Ovary (tissue), 9 donors: ENCODE measurements around the gene ARHGEF25. TPM values are rescaled to one million over a fixed set of nuclear protein-coding genes. Genes with fewer than 3 reads are reported as not detected.
A peak's percentile ranks its signal among the peaks of the same experiment; 100 is the strongest.

Experiments
- DNase-seq, 5 donors: peaks; one replicate each; pipeline ENCODE4 v3.0.0-alpha.2; 2019 to 2020
- H3K27ac ChIP-seq, 2 donors: fragments of 200-600 bp; one replicate each; pipeline versions ENCODE4 v1.5.1 to v1.8.0; 2019 to 2022
- H3K27me3 ChIP-seq: fragments of 200-600 bp; one replicate; pipeline ENCODE4 v1.8.0; 2022
- H3K36me3 ChIP-seq: fragments of 200-600 bp; sonication (generic); one replicate; pipeline ENCODE4 v1.5.1; 2019
- H3K4me1 ChIP-seq: one replicate; pipeline ENCODE4 v1.8.1; 2013; ENCODE audit warnings: mild to moderate bottlenecking, moderate library complexity; ENCODE audit not compliant: insufficient read depth
- H3K4me3 ChIP-seq: fragments of 200-600 bp; sonication (generic); one replicate; pipeline ENCODE4 v1.5.1; 2017
- H3K9me3 ChIP-seq, 2 donors: fragments of 200-600 bp in 1 of 2; sonication (generic) in 1 of 2; one replicate each; pipeline versions ENCODE4 v1.5.1 to v1.8.1; 2013 to 2019; ENCODE audit warnings: mild to moderate bottlenecking in 1 of 2, moderate library complexity in 1 of 2
- CTCF ChIP-seq, 3 donors: fragments of 450-650 bp in 2 of 3; fragments of 200-600 bp in 1 of 3; IDR thresholded peaks; one replicate each; pipeline versions ENCODE4 v1.5.1 to v1.8.0; 2016 to 2022; ENCODE audit warnings: antibody characterized with exemption in 3 of 3, mild to moderate bottlenecking in 1 of 3
- EP300 ChIP-seq: sonication (generic); formaldehyde crosslinking; IDR thresholded peaks from one replicate; pipeline ENCODE4 v1.6.1; 2017; ENCODE audit warnings: antibody characterized with exemption
- POLR2A ChIP-seq: fragments of 450-650 bp; IDR thresholded peaks from one replicate; pipeline ENCODE4 v1.6.1; 2017; ENCODE audit warnings: antibody characterized with exemption, mild to moderate bottlenecking, moderate library complexity
- WGBS, 3 donors: extraction: QIAGEN DNeasy Blood & Tissue Kit in 1 of 3; methylation state at CpG; one replicate each; pipeline versions ENCODE4 v1.1.5 to v1.1.7; 2013 to 2017; 5-methylcytosine and 5-hydroxymethylcytosine counted together
- intact Hi-C, 4 donors: fragments of 100-400 bp; cut with DNase I; formaldehyde crosslinking; loops; one replicate each; pipeline versions ENCODE4 v1.11.0 to v1.15.1; 2022 to 2023
- polyA plus RNA-seq, 2 donors: library from polyadenylated mRNA; stranded (reverse); fragments of 200-250 nt in 1 of 2; fragments of 350-450 nt in 1 of 2; fragmentation: Illumina TruSeq in 1 of 2; extraction: RNeasy Lipid Tissue Mini Kit (QIAGEN cat#74804) in 1 of 2; gene quantifications; one replicate each; pipeline ENCODE4 v1.2.3, GENCODE V29; 2013 to 2014
- total RNA-seq, 7 donors: library from RNA; depleted of rRNA in 2 of 7; stranded (reverse); fragments of >200 nt in 2 of 7; fragmentation: NEBNext Ultra II Directional in 3 of 7; extraction: Animal tissue kit (Norgen Biotek cat#: 25700) in 3 of 7; gene quantifications; one replicate each; pipeline versions ENCODE4 v1.1.0 to v1.2.4, GENCODE V29; 2016 to 2023
- donor health status: DM: no; HTN: no; CAD: no; lungs with moderate emphysema.
- donor health status: DM: no; HTN: no; CAD: no.
- donor health status: Bipolar disorder and iron deficiency.
- donor health status: DM: yes; HTN: yes; CAD: no.
- donor health status: DM: no; HTN: no; CAD: no.
- donor health status: DM: yes; HTN: yes; CAD: no.

ARHGEF25 gene
- total and polyA plus RNA-seq, 9 donors: 22.1 to 48.8 (median 38.7) TPM

- Histone ChIP-seq H3K9me3 (no peaks in the 10 kb centered on the region), H3K27me3 (no peaks in the 10 kb centered on the region), H3K36me3 (no peaks in the 10 kb centered on the region), H3K4me3 (no peak overlapping the region), H3K4me1 (no peaks in the 10 kb centered on the region), H3K27ac (no peak overlapping the region)
- WGBS, 3 donors: 89 to 93% (median 90%) methylated on average over 1 of the region's 1 CpG
- TF ChIP-seq CTCF (IDR thresholded peaks at IDR 0.05) (no peak), EP300 (no peak), POLR2A (no peak)
- DNase-seq: no peak
- intact Hi-C loops: loop anchor here in 2 of 4 donors (2.0 kb wide), 1 partner anchor 39 kb away; no protein-coding TSS in a partner anchor
Observed at GRCh38 chr12:57581802-57582201, 29.4 kb upstream of the ARHGEF25 start.

DNA sequence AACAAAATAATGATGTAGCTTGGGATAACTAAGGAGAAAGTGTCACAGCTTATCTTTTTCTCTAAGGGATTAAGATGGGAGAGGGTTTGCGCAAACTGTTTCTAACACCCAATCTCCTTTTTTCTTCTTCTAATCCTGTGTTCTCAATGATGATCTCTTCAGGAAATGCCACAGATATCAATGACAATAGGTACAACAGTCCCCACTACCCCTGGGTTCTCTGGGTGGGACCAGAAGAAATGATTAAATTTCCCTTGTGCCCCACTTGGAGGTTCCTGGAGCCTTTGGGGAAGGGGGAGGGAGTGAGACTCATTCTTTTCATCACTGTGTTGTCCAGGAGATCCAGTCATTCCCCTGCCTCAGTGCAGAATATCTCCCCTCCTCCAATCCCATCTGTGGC lies 28.8 kb upstream of the ARHGEF25 start:
- no peaks in the 10 kb centered on the region for H3K27me3 ChIP-seq
- 96 to 97% (median 97%) methylated on average over 1 of the region's 1 CpG for WGBS, 3 donors
- no peak overlapping the region for H3K27ac ChIP-seq
- H3K4me1 ChIP-seq: no peaks in the 10 kb centered on the region
- no peaks in the 10 kb centered on the region for H3K36me3 ChIP-seq
- no peak for TF ChIP-seq POLR2A
- no peak for TF ChIP-seq EP300
- no peak for TF ChIP-seq CTCF (IDR thresholded peaks at IDR 0.05)
- no peak for DNase-seq
- intact Hi-C loops: loop anchor here in 2 of 4 donors (2.0 kb wide), 1 partner anchor 38 kb away; no protein-coding TSS in a partner anchor
- no peak overlapping the region for H3K4me3 ChIP-seq
- H3K9me3 ChIP-seq: no peaks in the 10 kb centered on the region

GRCh38 chr12:57583008-57583831 lies 28.0 kb upstream of the ARHGEF25 start:
- intact Hi-C loops: loop anchor here in 3 of 4 donors (1.0 to 2.0 kb wide), 2 partner anchors 38 kb away; no protein-coding TSS in a partner anchor
- WGBS, 3 donors: 40 to 47% (median 44%) methylated on average over 13 of the region's 13 CpGs
- H3K27me3 ChIP-seq: no peaks in the 10 kb centered on the region
- peak; percentile 43 to 74 (median 56) for DNase-seq
- no peaks in the 10 kb centered on the region for H3K9me3 ChIP-seq
- no peak overlapping the region for H3K4me3 ChIP-seq
- H3K27ac ChIP-seq: no peak overlapping the region
- no peak for TF ChIP-seq EP300
- TF ChIP-seq CTCF (IDR thresholded peaks at IDR 0.05): peak; percentile 92 to 96 (median 93)
- no peaks in the 10 kb centered on the region for H3K4me1 ChIP-seq
- no peaks in the 10 kb centered on the region for H3K36me3 ChIP-seq

DNA sequence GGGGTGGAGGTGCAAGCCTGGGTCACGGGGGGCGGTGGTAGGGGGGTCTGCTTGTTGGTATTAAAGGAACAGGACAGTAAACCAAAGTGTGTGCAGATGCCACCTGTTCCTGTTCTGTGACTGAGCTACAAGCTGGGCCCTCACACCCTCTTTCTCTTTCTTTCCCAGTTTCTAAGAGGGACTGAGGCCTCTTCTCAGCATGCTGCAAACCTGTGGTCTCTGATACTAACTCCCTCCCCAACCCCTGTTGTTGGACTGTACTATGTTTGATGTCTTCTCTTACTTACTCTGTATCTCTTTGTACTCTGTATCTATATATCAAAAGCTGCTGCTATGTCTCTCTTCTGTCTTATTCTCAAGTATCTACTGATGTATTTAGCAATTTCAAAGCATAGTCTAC lies 27.2 kb upstream of the ARHGEF25 start:
- Histone ChIP-seq H3K9me3 (no peaks in the 10 kb centered on the region), H3K27me3 (no peaks in the 10 kb centered on the region), H3K4me3 (no peak overlapping the region), H3K4me1 (no peaks in the 10 kb centered on the region), H3K36me3 (no peaks in the 10 kb centered on the region), H3K27ac (no peak overlapping the region)
- DNase-seq: no peak
- intact Hi-C loops: loop anchor here in 1 of 4 donors (2.0 kb wide), 1 partner anchor 37 kb away; no protein-coding TSS in a partner anchor
- 93 to 100% (median 98%) methylated on average over 2 of the region's 2 CpGs for WGBS, 3 donors
- TF ChIP-seq POLR2A (no peak), CTCF (IDR thresholded peaks at IDR 0.05) (no peak), EP300 (no peak)
